Esophagus muscularis mucosa (tissue), 3 donors: Measurements from ENCODE around the gene FMN2.
"Not testable (repeated sequence)": the region's sequence is repeated elsewhere in the genome, so short reads cannot be mapped to it uniquely, and the experiment has no call there.

Experiments
- POLR2A ChIP-seq: fragments of 450-650 bp; IDR thresholded peaks from one replicate; pipeline ENCODE4 v1.6.1; 2017; ENCODE audit warnings: antibody characterized with exemption, moderate library complexity, mild to moderate bottlenecking, low read depth
- POLR2AphosphoS5 ChIP-seq, 2 donors: sonication (generic); formaldehyde crosslinking; IDR thresholded peaks; one replicate each; pipeline ENCODE4 v1.6.1; 2017; ENCODE audit warnings: antibody characterized with exemption in 2 of 2
- TF ChIP-seq, protein P1 (sequence below), 3 experiments: fragments of 200-600 bp in 2 of 3; fragments of 450-650 bp in 1 of 3; sonication (generic) in 2 of 3; IDR thresholded peaks; one replicate each; pipeline ENCODE4 v1.5.1; 2017 to 2019; ENCODE audit warnings: antibody characterized with exemption in 3 of 3, mild to moderate bottlenecking in 2 of 3, moderate library complexity in 1 of 3

DNA sequence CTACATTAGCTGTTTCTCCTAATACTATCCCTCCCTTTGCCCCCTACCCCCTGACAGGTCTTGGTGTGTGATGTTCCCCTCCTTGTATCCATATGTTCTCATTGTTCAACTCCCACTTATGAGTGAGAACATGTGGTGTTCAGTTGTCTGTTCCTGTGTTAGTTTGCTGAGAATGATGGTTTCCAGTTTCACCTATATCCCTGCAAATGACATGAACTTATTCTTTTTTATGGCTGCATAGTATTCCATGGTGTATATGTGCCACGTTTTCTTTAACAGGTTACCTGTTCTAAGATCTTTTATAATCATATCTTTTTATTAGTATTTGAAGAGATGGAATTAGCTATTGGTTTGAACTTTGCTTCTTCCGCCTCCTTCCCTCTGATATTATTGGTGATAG lies 172.8 kb downstream of the FMN2 start:
- TF ChIP-seq, protein P1, sequence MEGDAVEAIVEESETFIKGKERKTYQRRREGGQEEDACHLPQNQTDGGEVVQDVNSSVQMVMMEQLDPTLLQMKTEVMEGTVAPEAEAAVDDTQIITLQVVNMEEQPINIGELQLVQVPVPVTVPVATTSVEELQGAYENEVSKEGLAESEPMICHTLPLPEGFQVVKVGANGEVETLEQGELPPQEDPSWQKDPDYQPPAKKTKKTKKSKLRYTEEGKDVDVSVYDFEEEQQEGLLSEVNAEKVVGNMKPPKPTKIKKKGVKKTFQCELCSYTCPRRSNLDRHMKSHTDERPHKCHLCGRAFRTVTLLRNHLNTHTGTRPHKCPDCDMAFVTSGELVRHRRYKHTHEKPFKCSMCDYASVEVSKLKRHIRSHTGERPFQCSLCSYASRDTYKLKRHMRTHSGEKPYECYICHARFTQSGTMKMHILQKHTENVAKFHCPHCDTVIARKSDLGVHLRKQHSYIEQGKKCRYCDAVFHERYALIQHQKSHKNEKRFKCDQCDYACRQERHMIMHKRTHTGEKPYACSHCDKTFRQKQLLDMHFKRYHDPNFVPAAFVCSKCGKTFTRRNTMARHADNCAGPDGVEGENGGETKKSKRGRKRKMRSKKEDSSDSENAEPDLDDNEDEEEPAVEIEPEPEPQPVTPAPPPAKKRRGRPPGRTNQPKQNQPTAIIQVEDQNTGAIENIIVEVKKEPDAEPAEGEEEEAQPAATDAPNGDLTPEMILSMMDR (IDR thresholded peaks at IDR 0.05): not testable (repeated sequence)
- TF ChIP-seq POLR2A; POLR2AphosphoS5 (IDR thresholded peaks at IDR 0.05): not testable (repeated sequence)
